DOHH2 (cell line): ENCODE results near the gene SPOCK3.

Source experiments
- H3F3A ChIP-seq: fragments of 200-600 bp; sonication (generic), shearing (Covaris generic); 2 replicates; pipeline ENCODE4 v1.6.0; 2016; ENCODE audit warnings: antibody characterized with exemption, mild to moderate bottlenecking; ENCODE audit not compliant: control insufficient read depth, insufficient read depth
- H3K27ac ChIP-seq: fragments of 200-600 bp; sonication (generic); 2 replicates; pipeline ENCODE4 v1.5.1; 2014; ENCODE audit warnings: low read depth, mild to moderate bottlenecking, low read length, moderate library complexity
- H3K27me3 ChIP-seq: fragments of 200-600 bp; sonication (generic); 2 replicates; pipeline ENCODE4 v1.6.1; 2014; ENCODE audit warnings: mild to moderate bottlenecking, low read length, mixed read lengths; ENCODE audit not compliant: control insufficient read depth
- H3K36me3 ChIP-seq: fragments of 200-600 bp; sonication (generic); 2 replicates; pipeline ENCODE4 v1.6.1; 2014; ENCODE audit warnings: mild to moderate bottlenecking, low read length, moderate library complexity, mixed read lengths; ENCODE audit not compliant: control insufficient read depth
- H3K4me1 ChIP-seq: fragments of 200-600 bp; sonication (generic); 2 replicates; pipeline ENCODE4 v1.6.1; 2014; ENCODE audit warnings: mild to moderate bottlenecking, low read length, mixed read lengths; ENCODE audit not compliant: control insufficient read depth
- H3K4me2 ChIP-seq: fragments of 200-600 bp; sonication (generic); 2 replicates; pipeline ENCODE4 v1.6.0; 2014; ENCODE audit warnings: mild to moderate bottlenecking, low read length, moderate library complexity
- H3K4me3 ChIP-seq: fragments of 200-600 bp; sonication (generic); 2 replicates; pipeline ENCODE4 v1.5.1; 2014; ENCODE audit warnings: mild to moderate bottlenecking, low read length, mixed read lengths
- H3K79me2 ChIP-seq: fragments of 200-600 bp; sonication (generic); 2 replicates; pipeline ENCODE4 v1.6.1; 2014; ENCODE audit warnings: mild to moderate bottlenecking, low read length, mixed read lengths; ENCODE audit not compliant: control insufficient read depth
- H3K9me2 ChIP-seq: fragments of 200-600 bp; sonication (generic); replicated peaks from 2 replicates; pipeline ENCODE4 v1.6.1; 2014; ENCODE audit warnings: mild to moderate bottlenecking, low read length, mixed read lengths; ENCODE audit not compliant: control insufficient read depth
- H3K9me3 ChIP-seq: fragments of 200-600 bp; sonication (generic); 2 replicates; pipeline ENCODE4 v1.6.1; 2014; ENCODE audit warnings: antibody characterized with exemption, low read length, mixed read lengths; ENCODE audit not compliant: control insufficient read depth, insufficient read depth
- H4K20me1 ChIP-seq: fragments of 200-600 bp; sonication (generic); 2 replicates; pipeline ENCODE4 v1.6.0; 2014; ENCODE audit warnings: low read depth, mild to moderate bottlenecking, antibody characterized with exemption, low read length, moderate library complexity; ENCODE audit not compliant: control insufficient read depth, insufficient read depth
- EZH2phosphoT487 ChIP-seq: fragments of 200-600 bp; sonication (generic); IDR thresholded peaks from 2 replicates; pipeline ENCODE4 v1.6.1; 2017; ENCODE audit warnings: borderline replicate concordance, mild to moderate bottlenecking, antibody characterized with exemption, low read length, moderate library complexity, mixed read lengths
- TF ChIP-seq, protein P1 (sequence below): fragments of 200-600 bp; sonication (generic); IDR thresholded peaks from one replicate; pipeline ENCODE4 v1.5.1; 2014; ENCODE audit warnings: antibody characterized with exemption, mild to moderate bottlenecking, low read depth, low read length; ENCODE audit not compliant: poor library complexity, severe bottlenecking

SPOCK3 gene

DNA sequence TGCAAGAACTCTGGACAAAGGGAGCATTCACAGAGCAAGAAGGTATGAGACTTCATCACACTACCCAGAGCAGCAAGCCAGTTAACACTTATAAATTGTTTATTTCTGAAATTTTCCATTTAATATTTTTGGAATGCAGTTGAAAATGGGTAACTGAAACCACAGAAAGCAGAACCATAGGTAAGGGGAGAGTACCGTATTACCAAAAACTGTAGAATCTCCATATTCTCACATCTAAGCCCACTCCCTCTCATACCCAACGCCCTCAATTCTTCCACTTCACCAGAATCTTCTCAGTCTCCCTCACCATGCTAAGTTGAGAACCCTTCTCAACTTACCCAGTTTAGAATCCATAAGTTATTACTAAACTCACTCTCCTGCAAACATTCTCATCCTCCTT is 277.8 kb downstream of the SPOCK3 start:
- H3K4me3 ChIP-seq = no peak overlapping the region
- no peaks in the 10 kb centered on the region for H3F3A ChIP-seq
- no peaks in the 10 kb centered on the region for H3K4me1 ChIP-seq
- H3K27ac ChIP-seq = no peak overlapping the region
- H3K9me3 ChIP-seq = no peaks in the 10 kb centered on the region; the same call in 1 of the 2 replicates
- no peaks in the 10 kb centered on the region for H3K9me2 ChIP-seq
- H3K79me2 ChIP-seq = no peaks in the 10 kb centered on the region
- H3K36me3 ChIP-seq = no peaks in the 10 kb centered on the region
- H3K27me3 ChIP-seq = no peaks in the 10 kb centered on the region
- H4K20me1 ChIP-seq = no peaks in the 10 kb centered on the region
- H3K4me2 ChIP-seq = no peak overlapping the region
- no peak for TF ChIP-seq EZH2phosphoT487
- TF ChIP-seq, protein P1, sequence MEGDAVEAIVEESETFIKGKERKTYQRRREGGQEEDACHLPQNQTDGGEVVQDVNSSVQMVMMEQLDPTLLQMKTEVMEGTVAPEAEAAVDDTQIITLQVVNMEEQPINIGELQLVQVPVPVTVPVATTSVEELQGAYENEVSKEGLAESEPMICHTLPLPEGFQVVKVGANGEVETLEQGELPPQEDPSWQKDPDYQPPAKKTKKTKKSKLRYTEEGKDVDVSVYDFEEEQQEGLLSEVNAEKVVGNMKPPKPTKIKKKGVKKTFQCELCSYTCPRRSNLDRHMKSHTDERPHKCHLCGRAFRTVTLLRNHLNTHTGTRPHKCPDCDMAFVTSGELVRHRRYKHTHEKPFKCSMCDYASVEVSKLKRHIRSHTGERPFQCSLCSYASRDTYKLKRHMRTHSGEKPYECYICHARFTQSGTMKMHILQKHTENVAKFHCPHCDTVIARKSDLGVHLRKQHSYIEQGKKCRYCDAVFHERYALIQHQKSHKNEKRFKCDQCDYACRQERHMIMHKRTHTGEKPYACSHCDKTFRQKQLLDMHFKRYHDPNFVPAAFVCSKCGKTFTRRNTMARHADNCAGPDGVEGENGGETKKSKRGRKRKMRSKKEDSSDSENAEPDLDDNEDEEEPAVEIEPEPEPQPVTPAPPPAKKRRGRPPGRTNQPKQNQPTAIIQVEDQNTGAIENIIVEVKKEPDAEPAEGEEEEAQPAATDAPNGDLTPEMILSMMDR = no peak

DNA sequence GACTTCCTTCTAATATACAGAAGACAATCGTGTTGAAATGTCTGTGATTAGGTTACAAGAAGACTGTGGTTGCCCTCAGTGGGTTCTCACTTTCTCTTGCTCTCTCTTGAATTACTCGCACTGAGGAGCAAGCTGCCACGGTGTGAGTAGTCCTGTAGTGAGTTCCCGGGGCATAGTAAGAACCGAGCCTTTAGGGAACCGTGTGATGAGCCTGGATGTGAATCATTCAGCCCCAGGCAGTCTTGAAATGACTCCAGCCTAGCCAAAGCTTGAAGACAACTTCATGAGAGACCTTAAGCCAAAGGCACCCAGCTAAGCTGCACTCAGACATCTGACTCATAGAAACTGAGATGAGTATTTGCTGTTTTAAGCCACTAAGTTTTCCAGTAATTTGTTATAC is 292.7 kb downstream of the SPOCK3 start:
- Histone ChIP-seq H3K9me3 (no peaks in the 10 kb centered on the region), H4K20me1 (no peaks in the 10 kb centered on the region), H3K27me3 (no peaks in the 10 kb centered on the region), H3K9me2 (no peaks in the 10 kb centered on the region), H3K4me2 (no peak overlapping the region), H3F3A (no peaks in the 10 kb centered on the region), H3K4me1 (no peaks in the 10 kb centered on the region), H3K27ac (no peak overlapping the region), H3K36me3 (no peaks in the 10 kb centered on the region), H3K79me2 (no peaks in the 10 kb centered on the region), H3K4me3 (no peak overlapping the region)
- TF ChIP-seq, protein P1 = no peak
- TF ChIP-seq EZH2phosphoT487 = no peak

DNA sequence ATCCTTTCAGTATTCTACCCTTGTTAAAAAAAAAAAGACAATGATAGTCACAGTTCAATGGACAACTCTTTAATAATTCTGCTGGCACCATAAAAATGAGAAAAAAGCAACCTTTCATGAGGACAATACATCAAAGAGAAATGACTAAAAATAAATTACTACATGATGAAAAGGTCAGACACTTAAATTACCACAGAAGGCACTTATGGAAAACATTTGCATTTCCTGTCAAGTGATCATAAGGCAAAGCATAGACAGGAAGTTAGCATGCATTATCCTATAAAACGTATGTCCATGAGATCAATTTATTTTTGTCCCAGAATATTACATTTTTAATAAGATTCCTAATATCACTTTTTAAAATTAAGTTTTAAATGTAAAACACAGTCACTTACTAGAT is 303.8 kb downstream of the SPOCK3 start:
- no peak overlapping the region for H3K27ac ChIP-seq
- H3K4me1 ChIP-seq = no peaks in the 10 kb centered on the region
- H3K4me2 ChIP-seq = no peak overlapping the region
- no peaks in the 10 kb centered on the region for H3F3A ChIP-seq
- no peaks in the 10 kb centered on the region for H3K9me2 ChIP-seq
- H3K4me3 ChIP-seq = no peak overlapping the region
- no peaks in the 10 kb centered on the region for H4K20me1 ChIP-seq
- H3K9me3 ChIP-seq = no peaks in the 10 kb centered on the region
- no peaks in the 10 kb centered on the region for H3K27me3 ChIP-seq
- H3K36me3 ChIP-seq = no peaks in the 10 kb centered on the region
- no peak for TF ChIP-seq EZH2phosphoT487
- TF ChIP-seq, protein P1 = no peak
- no peaks in the 10 kb centered on the region for H3K79me2 ChIP-seq

DNA sequence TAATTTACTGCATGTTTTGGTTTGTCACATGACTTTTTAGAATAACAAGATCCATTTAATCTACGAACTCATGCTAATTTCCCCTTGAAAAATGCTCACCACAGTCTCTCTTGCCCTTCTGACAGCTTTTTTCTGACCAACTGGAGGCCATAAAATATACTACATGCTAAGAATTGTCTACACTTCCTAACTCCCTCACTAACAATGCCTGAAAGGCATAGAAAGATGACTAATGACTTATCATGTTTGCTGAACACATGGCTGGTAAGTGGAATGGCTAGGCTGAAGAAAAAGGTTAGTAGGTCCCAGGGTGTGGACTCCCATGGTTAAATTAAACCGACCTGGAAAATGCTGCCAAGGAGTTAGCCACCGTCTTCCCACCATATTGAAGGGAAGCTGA is 309.9 kb downstream of the SPOCK3 start:
- Histone ChIP-seq H3K4me2 (no peak overlapping the region), H3K4me1 (no peaks in the 10 kb centered on the region), H3K79me2 (no peaks in the 10 kb centered on the region), H3K9me2 (no peaks in the 10 kb centered on the region), H3K9me3 (no peaks in the 10 kb centered on the region), H3K36me3 (no peaks in the 10 kb centered on the region), H4K20me1 (no peaks in the 10 kb centered on the region), H3K4me3 (no peak overlapping the region), H3F3A (no peaks in the 10 kb centered on the region), H3K27me3 (no peaks in the 10 kb centered on the region), H3K27ac (no peak overlapping the region)
- no peak for TF ChIP-seq EZH2phosphoT487
- TF ChIP-seq, protein P1 = no peak
